B cell (primary cell): ENCODE data around the gene MS4A2.

Source experiments
- CTCF ChIP-seq: fragments of 200-600 bp; IDR thresholded peaks from one replicate; pipeline ENCODE4 v1.8.0; 2022; ENCODE audit warnings: antibody characterized with exemption, mild to moderate bottlenecking
- EZH2 ChIP-seq: IDR thresholded peaks from 2 replicates; pipeline ENCODE4 v1.6.1; 2012; ENCODE audit warnings: borderline replicate concordance, low read depth, mild to moderate bottlenecking, moderate library complexity, low read length; ENCODE audit not compliant: insufficient read depth, poor library complexity, severe bottlenecking

GRCh38 chr11:60059052-60059451, 29.4 kb upstream of the MS4A2 start:
- no peak for TF ChIP-seq CTCF
- TF ChIP-seq EZH2: no peak
